MCF 10A (cell line): ENCODE data around the gene PPP1R37. TPM values are rescaled to one million over a fixed set of nuclear protein-coding genes. Genes with fewer than 3 reads are reported as not detected.

Experiments
- Bru-seq: library from RNA; stranded (reverse); fragments of 400-500 nt; gene quantifications from one replicate; lab custom pipeline; 2021; lab: Mats Ljungman, UMichigan
- BruChase-seq, 2 experiments: library from RNA; stranded (reverse); fragments of 400-500 nt; gene quantifications; one replicate each; lab custom pipeline; 2021; lab: Mats Ljungman, UMichigan
- BruUV-seq: library from RNA; stranded (reverse); fragments of 400-500 nt; replicated peaks from 2 replicates; lab custom pipeline; 2021; lab: Mats Ljungman, UMichigan
- CTCF ChIA-PET: fragments of 300-600 bp; sonication (Branson Sonifier 250); formaldehyde crosslinking; extraction: SDS; loops from one replicate; lab custom pipeline; 2021; ENCODE audit warnings: antibody characterized with exemption, inconsistent platforms; lab: Yijun Ruan, JAX
- POLR2A ChIA-PET: fragments of 300-600, 350-650 bp; sonication (Branson Sonifier 250); formaldehyde crosslinking; extraction: SDS; loops from one replicate; lab custom pipeline; 2020; ENCODE audit warnings: antibody characterized with exemption, inconsistent platforms; lab: Yijun Ruan, JAX
- DNase-seq: peaks from one replicate; pipeline ENCODE4 v3.0.0-alpha.2; 2018; ENCODE audit not compliant: unreplicated experiment
- H3K27ac Mint-ChIP-seq: one replicate; pipeline ENCODE4 v1.8.0; 2022; ENCODE audit warnings: mild to moderate bottlenecking, low read depth, mixed read lengths; ENCODE audit not compliant: unreplicated experiment
- H3K27me3 Mint-ChIP-seq: one replicate; pipeline ENCODE4 v1.8.0; 2022; ENCODE audit warnings: mixed read lengths; ENCODE audit not compliant: insufficient read depth, unreplicated experiment
- H3K36me3 Mint-ChIP-seq: one replicate; pipeline ENCODE4 v1.8.0; 2022; ENCODE audit warnings: mild to moderate bottlenecking, moderate library complexity, mixed read lengths; ENCODE audit not compliant: insufficient read depth, unreplicated experiment
- H3K4me1 Mint-ChIP-seq: one replicate; pipeline ENCODE4 v1.8.0; 2022; ENCODE audit warnings: mixed read lengths; ENCODE audit not compliant: insufficient read depth, unreplicated experiment
- H3K4me3 Mint-ChIP-seq: one replicate; pipeline ENCODE4 v1.8.0; 2022; ENCODE audit warnings: mild to moderate bottlenecking, moderate library complexity, mixed read lengths; ENCODE audit not compliant: unreplicated experiment
- H3K9me3 Mint-ChIP-seq: one replicate; pipeline ENCODE4 v1.8.0; 2022; ENCODE audit warnings: mixed read lengths; ENCODE audit not compliant: unreplicated experiment
- intact Hi-C: fragments of 100-400 bp; cut with micrococcal nuclease; formaldehyde crosslinking; loops from 2 replicates; pipeline ENCODE4 v1.14.1; 2022
- long read RNA-seq: library from polyadenylated mRNA; stranded (forward); transcript quantifications from one replicate; pipeline ENCODE4 v2.0.0, GENCODE V29; 2022
- total RNA-seq: library from RNA; stranded (reverse); gene quantifications from 2 replicates; pipeline ENCODE4 v1.2.3, GENCODE V29; 2022
- TF ChIP-seq, protein P1 (sequence below): fragments of 200-600 bp; IDR thresholded peaks from one replicate; pipeline ENCODE4 v1.8.0; 2022; ENCODE audit warnings: antibody characterized with exemption, mild to moderate bottlenecking; ENCODE audit not compliant: unreplicated experiment

PPP1R37 gene, protein sequence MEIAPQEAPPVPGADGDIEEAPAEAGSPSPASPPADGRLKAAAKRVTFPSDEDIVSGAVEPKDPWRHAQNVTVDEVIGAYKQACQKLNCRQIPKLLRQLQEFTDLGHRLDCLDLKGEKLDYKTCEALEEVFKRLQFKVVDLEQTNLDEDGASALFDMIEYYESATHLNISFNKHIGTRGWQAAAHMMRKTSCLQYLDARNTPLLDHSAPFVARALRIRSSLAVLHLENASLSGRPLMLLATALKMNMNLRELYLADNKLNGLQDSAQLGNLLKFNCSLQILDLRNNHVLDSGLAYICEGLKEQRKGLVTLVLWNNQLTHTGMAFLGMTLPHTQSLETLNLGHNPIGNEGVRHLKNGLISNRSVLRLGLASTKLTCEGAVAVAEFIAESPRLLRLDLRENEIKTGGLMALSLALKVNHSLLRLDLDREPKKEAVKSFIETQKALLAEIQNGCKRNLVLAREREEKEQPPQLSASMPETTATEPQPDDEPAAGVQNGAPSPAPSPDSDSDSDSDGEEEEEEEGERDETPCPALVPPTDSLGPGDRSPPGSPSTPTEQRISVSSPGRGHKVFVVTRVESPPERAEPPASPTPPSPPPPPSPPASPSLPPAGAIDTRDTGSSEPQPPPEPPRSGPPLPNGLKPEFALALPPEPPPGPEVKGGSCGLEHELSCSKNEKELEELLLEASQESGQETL
- 22.0 and 22.5 TPM in 2 replicates for total RNA-seq
- Bru-seq, nascent RNA, result percentile 58 among the genes with signal in this experiment
- percentile 66 among the genes with signal in this experiment for BruChase-seq, experiment 1, labeled RNA remaining after a 6-hour chase
- BruChase-seq, experiment 2, labeled RNA remaining after a 2-hour chase, result percentile 62 among the genes with signal in this experiment
- long read RNA-seq, partial matches to known transcripts, result 1 of 3 reads
- long read RNA-seq, other reads (novel, unspliced or antisense), result 2 of 3 reads

DNA sequence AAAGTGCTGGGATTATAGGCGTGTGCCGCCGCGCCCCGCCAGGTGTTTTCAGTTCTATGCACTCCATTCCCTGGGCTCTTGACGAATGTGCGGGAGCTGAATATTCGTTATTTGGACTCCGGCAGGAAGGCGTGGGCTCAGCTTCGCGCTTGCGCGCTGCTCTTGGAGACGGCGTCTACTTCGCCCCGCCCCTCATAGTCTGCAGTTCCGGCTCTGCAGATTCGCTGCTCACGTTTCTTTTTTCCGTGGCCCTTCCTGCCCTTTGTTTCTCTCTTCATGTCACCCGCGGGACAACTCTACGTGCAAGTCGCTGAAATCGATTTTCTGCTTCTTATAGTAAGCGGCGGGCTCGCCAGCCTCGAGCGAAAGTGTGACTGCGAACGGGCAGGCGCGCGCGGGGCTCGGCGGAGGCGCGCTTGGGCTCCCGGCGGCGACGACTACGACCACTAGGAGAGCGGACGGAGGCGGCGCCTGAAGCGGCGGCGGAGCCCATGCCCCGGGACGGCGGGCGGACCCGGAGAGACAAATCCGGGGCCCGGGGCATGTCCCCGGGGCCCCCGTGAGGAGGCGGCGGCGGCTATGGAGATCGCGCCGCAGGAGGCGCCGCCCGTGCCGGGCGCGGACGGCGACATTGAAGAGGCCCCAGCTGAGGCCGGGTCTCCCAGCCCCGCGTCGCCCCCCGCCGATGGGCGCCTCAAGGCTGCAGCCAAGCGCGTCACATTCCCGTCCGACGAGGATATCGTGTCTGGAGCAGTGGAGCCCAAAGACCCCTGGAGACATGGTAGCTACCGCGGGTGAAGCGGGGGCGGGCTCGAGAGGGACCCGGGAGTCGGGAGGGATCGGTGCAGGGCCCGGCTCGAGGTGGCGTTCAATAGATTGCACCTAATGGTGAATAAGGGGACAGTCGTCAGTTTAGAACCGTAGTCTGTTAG is at the start of gene PPP1R37:
Gene PPP1R37 (plus strand): TSS at position 433 of the 932 bp plus-strand sequence. CDS start 147 bp downstream, at position 580.
- no TSS peak for BruUV-seq
- CTCF ChIA-PET, result interaction anchor here (0.9 to 1.5 kb wide), 4 partner anchors 15 to 246 kb away, joined by 3 to 4 read pairs (median 4); partner anchors contain the start of genes BLOC1S3 and TRAPPC6A
- POLR2A ChIA-PET, result interaction anchor here (0.5 to 4.2 kb wide), 19 partner anchors 10 to 412 kb away, joined by 3 to 102 read pairs (median 3); partner anchors contain the start of genes BLOC1S3, CLASRP, CLPTM1 and GEMIN7
- Mint-ChIP-seq H3K4me1 (peaks cover 45% of the 10 kb centered on the region), H3K4me3 (peak within 1 kb of the TSS; percentile 87), H3K36me3 (peaks cover 27% of the 10 kb centered on the region), H3K9me3 (no peaks in the 10 kb centered on the region), H3K27ac (peak within 1 kb of the TSS; percentile 98), H3K27me3 (no peaks in the 10 kb centered on the region)
- peak; percentile 99 for DNase-seq
- TF ChIP-seq, protein P1, sequence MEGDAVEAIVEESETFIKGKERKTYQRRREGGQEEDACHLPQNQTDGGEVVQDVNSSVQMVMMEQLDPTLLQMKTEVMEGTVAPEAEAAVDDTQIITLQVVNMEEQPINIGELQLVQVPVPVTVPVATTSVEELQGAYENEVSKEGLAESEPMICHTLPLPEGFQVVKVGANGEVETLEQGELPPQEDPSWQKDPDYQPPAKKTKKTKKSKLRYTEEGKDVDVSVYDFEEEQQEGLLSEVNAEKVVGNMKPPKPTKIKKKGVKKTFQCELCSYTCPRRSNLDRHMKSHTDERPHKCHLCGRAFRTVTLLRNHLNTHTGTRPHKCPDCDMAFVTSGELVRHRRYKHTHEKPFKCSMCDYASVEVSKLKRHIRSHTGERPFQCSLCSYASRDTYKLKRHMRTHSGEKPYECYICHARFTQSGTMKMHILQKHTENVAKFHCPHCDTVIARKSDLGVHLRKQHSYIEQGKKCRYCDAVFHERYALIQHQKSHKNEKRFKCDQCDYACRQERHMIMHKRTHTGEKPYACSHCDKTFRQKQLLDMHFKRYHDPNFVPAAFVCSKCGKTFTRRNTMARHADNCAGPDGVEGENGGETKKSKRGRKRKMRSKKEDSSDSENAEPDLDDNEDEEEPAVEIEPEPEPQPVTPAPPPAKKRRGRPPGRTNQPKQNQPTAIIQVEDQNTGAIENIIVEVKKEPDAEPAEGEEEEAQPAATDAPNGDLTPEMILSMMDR, result no peak
- intact Hi-C loops, result loop anchor here (2.0 to 10.0 kb wide), 4 partner anchors 34 to 242 kb away; partner anchors contain the start of genes BLOC1S3, EXOC3L2 and TRAPPC6A

DNA sequence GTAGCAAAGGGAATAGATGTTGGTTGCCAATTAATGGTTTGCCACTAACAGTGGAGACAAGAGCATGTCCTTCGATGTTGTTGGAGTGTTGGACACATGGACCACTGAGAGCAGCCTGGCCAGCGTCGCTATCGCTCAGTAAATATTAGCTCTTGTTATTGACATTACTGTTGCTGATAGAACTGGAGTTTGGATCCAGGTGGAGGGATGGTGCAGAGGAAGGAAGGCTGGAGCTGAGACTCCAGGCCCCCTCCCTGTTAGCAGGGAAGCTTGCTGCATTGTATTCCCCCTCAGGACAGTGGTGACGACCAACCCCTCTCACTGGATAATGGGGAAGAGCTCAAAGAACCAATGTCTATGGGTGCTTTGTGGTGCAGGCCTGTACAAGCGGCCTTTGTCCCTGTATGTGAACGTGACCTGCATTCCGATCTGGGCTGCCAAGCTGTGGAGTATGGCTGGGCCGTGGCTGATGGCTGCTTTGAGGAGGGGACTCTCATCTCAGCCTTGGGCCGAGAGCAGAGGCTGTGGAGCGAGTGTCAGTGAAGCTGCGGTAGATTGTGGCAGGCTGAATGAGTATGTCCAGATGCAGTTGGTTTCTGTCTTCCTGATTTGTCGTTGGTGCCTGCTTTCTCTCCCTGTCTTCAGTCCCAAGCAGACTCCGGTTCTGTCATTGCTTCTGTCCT is 47.2 kb upstream of the PPP1R37 start:
- H3K4me1 Mint-ChIP-seq, result peaks cover 26% of the 10 kb centered on the region
- BruUV-seq, result no TSS peak
- H3K27ac Mint-ChIP-seq, result no peak overlapping the region
- ChIA-PET CTCF (interaction anchor here (0.6 to 4.4 kb wide), 2 partner anchors 14 to 1518 kb away, joined by 4 to 24 read pairs; no protein-coding TSS in a partner anchor), POLR2A (interaction anchor here (1.1 kb wide), 1 partner anchor 46 kb away, joined by 7 read pairs; no protein-coding TSS in a partner anchor)
- intact Hi-C loops, result no loop called here
- TF ChIP-seq, protein P1, result no peak
- H3K36me3 Mint-ChIP-seq, result peaks cover 81% of the 10 kb centered on the region
- no peak overlapping the region for H3K4me3 Mint-ChIP-seq
- DNase-seq, result no peak
- H3K27me3 Mint-ChIP-seq, result no peaks in the 10 kb centered on the region
- no peaks in the 10 kb centered on the region for H3K9me3 Mint-ChIP-seq

DNA sequence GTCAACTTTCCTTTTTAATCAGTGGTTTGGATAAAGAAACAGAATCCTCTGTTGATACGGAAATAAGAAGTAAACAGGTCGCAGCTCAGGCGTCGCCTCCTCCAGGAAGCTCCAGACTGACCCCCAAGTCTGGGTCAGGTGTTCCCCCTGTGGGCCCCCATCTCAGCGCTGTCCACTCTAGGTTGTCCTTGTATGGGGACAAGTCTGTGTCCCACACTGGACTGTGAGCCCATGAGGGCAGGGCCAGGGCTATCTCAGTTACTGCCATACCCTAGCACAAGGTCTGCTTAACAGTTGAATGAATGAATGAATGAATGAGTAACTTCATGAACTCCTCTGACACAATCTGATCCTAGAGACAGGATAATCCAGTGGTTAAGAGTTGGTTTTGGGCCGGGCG is 46.6 kb upstream of the PPP1R37 start:
- POLR2A ChIA-PET, result interaction anchor here (0.7 kb wide), 1 partner anchor 336 kb away, joined by 3 read pairs; no protein-coding TSS in a partner anchor
- intact Hi-C loops, result no loop called here
- no peak overlapping the region for H3K4me3 Mint-ChIP-seq
- no peak overlapping the region for H3K27ac Mint-ChIP-seq
- CTCF ChIA-PET, result interaction anchor here (4.4 kb wide), 1 partner anchor 14 kb away, joined by 24 read pairs; no protein-coding TSS in a partner anchor
- TF ChIP-seq, protein P1, result no peak
- no peaks in the 10 kb centered on the region for H3K9me3 Mint-ChIP-seq
- H3K27me3 Mint-ChIP-seq, result no peaks in the 10 kb centered on the region
- no peak for DNase-seq
- H3K4me1 Mint-ChIP-seq, result peaks cover 24% of the 10 kb centered on the region
- H3K36me3 Mint-ChIP-seq, result peaks cover 81% of the 10 kb centered on the region
- no TSS peak for BruUV-seq
